Endothelial cell of umbilical vein (primary cell): ENCODE data around the gene WDR90. TPM values are rescaled to one million over a fixed set of nuclear protein-coding genes. Genes with fewer than 3 reads are reported as not detected.

Experiments
- BruUV-seq: library from RNA; stranded (reverse); fragments of 400-500 nt; replicated peaks from 2 replicates; lab custom pipeline; 2021; lab: Mats Ljungman, UMichigan
- CTCF ChIA-PET: fragments of 300-600, 350-600 bp; sonication (Branson Sonifier 250); formaldehyde crosslinking; loops from one replicate; lab custom pipeline; 2021; ENCODE audit warnings: antibody characterized with exemption, inconsistent platforms; lab: Charles Lee
- POLR2A ChIA-PET: fragments of 300-600, 350-600 bp; sonication (Branson Sonifier 250); formaldehyde crosslinking; loops from one replicate; lab custom pipeline; 2021; ENCODE audit warnings: antibody characterized with exemption, inconsistent platforms; lab: Charles Lee
- DNase-seq: peaks from one replicate; pipeline ENCODE4 v3.0.0-alpha.2; 2011; ENCODE audit warnings: low read depth, low spot score
- FAIRE-seq: peaks from 2 replicates; lab custom pipeline; 2011; peaks lifted over from hg19 to GRCh38; lab: Jason Lieb, UNC
- H2AFZ ChIP-seq: 2 replicates; pipeline ENCODE4 v1.6.0; 2012; ENCODE audit warnings: low read depth, low read length, control low read depth, inconsistent platforms
- H3K27ac ChIP-seq: 2 replicates; pipeline ENCODE4 v1.5.1; 2011; ENCODE audit warnings: low read depth, mild to moderate bottlenecking, control low read depth, low read length, moderate library complexity; ENCODE audit not compliant: insufficient read depth
- H3K27me3 ChIP-seq, 2 experiments: 2 replicates each; pipeline versions ENCODE4 v1.6.0 to v1.6.1; 2011; ENCODE audit warnings: low read length in 2 of 2, mixed read lengths in 1 of 2; ENCODE audit not compliant: control insufficient read depth in 2 of 2, insufficient read depth in 2 of 2
- H3K36me3 ChIP-seq, 2 experiments: 2 replicates in 1 of 2; 3 replicates in 1 of 2; pipeline ENCODE4 v1.5.1; 2011; ENCODE audit warnings: low read length in 2 of 2, mild to moderate bottlenecking in 1 of 2, moderate library complexity in 1 of 2; ENCODE audit not compliant: control insufficient read depth in 2 of 2, insufficient read depth in 2 of 2; ENCODE audit errors: extremely low read depth in 1 of 2
- H3K4me1 ChIP-seq: 3 replicates; pipeline ENCODE4 v1.5.1; 2011; ENCODE audit warnings: mild to moderate bottlenecking, low read length; ENCODE audit not compliant: control insufficient read depth, insufficient read depth; ENCODE audit errors: extremely low read depth
- H3K4me2 ChIP-seq: 2 replicates; pipeline ENCODE4 v1.6.1; 2011; ENCODE audit warnings: low read length, control low read depth, mixed read lengths; ENCODE audit not compliant: insufficient read depth
- H3K4me3 ChIP-seq, 3 experiments: fragments of 200-600 bp in 1 of 3; sonication (generic), shearing (Covaris generic) in 1 of 3; replicated peaks in 1 of 3; 2 replicates each; pipeline ENCODE4 v1.5.1; 2011 to 2016; ENCODE audit warnings: control low read depth in 3 of 3, low read length in 3 of 3, mild to moderate bottlenecking in 2 of 3, inconsistent platforms in 1 of 3, low read depth in 1 of 3, moderate library complexity in 1 of 3; ENCODE audit not compliant: insufficient read depth in 1 of 3
- H3K79me2 ChIP-seq: 2 replicates; pipeline ENCODE4 v1.6.0; 2012; ENCODE audit warnings: low read length, inconsistent platforms; ENCODE audit not compliant: control insufficient read depth, insufficient read depth
- H3K9ac ChIP-seq: replicated peaks from 2 replicates; pipeline ENCODE3; 2011; ENCODE audit warnings: low read length, control low read depth; ENCODE audit not compliant: insufficient read depth; ENCODE audit errors: extremely low read depth
- H3K9me1 ChIP-seq: replicated peaks from 3 replicates; pipeline ENCODE4 v1.6.0; 2011; ENCODE audit warnings: mild to moderate bottlenecking, low read length; ENCODE audit not compliant: control insufficient read depth, insufficient read depth; ENCODE audit errors: extremely low read depth
- H3K9me3 ChIP-seq: replicated peaks from 2 replicates; pipeline ENCODE4 v1.5.1; 2012; ENCODE audit warnings: low read length, inconsistent platforms; ENCODE audit not compliant: control insufficient read depth, insufficient read depth
- H4K20me1 ChIP-seq: replicated peaks from 2 replicates; pipeline ENCODE3; 2011; ENCODE audit warnings: mild to moderate bottlenecking, low read length; ENCODE audit not compliant: control insufficient read depth, insufficient read depth; ENCODE audit errors: extremely low read depth
- CTCF ChIP-seq, 2 donors: IDR thresholded peaks; 1 replicate in 1 of 2; 2 replicates in 1 of 2; pipeline ENCODE4 v1.5.1; 2011; ENCODE audit warnings: low read length in 2 of 2, mild to moderate bottlenecking in 2 of 2, moderate library complexity in 2 of 2, control low read depth in 1 of 2, inconsistent platforms in 1 of 2, low read depth in 1 of 2; ENCODE audit not compliant: insufficient read depth in 1 of 2; ENCODE audit errors: extremely low read depth in 1 of 2
- GATA2 ChIP-seq: IDR thresholded peaks from 2 replicates; pipeline ENCODE4 v1.7.0; 2011; ENCODE audit warnings: low read depth, mild to moderate bottlenecking, moderate library complexity, mixed read lengths, low read length; ENCODE audit not compliant: insufficient read length, insufficient read depth
- JUN ChIP-seq: IDR thresholded peaks from 2 replicates; pipeline ENCODE4 v1.6.1; 2011; ENCODE audit warnings: borderline replicate concordance, low read depth; ENCODE audit not compliant: insufficient read length, insufficient read depth
- MAX ChIP-seq: IDR thresholded peaks from 2 replicates; pipeline ENCODE4 v1.6.1; 2011; ENCODE audit not compliant: insufficient read depth, insufficient read length
- MYC ChIP-seq: IDR thresholded peaks from one replicate; pipeline ENCODE4 v1.6.1; 2011; ENCODE audit warnings: mild to moderate bottlenecking, low read depth, low read length
- POLR2AphosphoS5 ChIP-seq: IDR thresholded peaks from 2 replicates; pipeline ENCODE4 v1.6.1; 2012; ENCODE audit warnings: low read depth, mild to moderate bottlenecking, control low read depth, low read length, moderate library complexity; ENCODE audit not compliant: insufficient read depth
- dilution Hi-C: fragments of 300-500 bp; cut with MboI; formaldehyde crosslinking; loops from one replicate; pipeline ENCODE4 v1.15.0; 2019; ENCODE audit warnings: low sequenced_read_pairs; ENCODE audit not compliant: extremely low pct_ligation_motif_present
- intact Hi-C: fragments of 100-400 bp; cut with micrococcal nuclease; formaldehyde crosslinking; loops from one replicate; pipeline ENCODE4 v1.10.0; 2022
- polyA plus RNA-seq, 4 experiments: library from polyadenylated mRNA; depleted of rRNA in 3 of 4; stranded (reverse) in 3 of 4; unstranded in 1 of 4; fragments of >200 nt; gene quantifications; 2 replicates each; pipeline versions ENCODE4 v1.2.1 to v1.2.3, GENCODE V29; 2011 to 2012; ENCODE audit warnings: missing spikeins in 1 of 4
- total RNA-seq: library from RNA; stranded (reverse); gene quantifications from 2 replicates; pipeline ENCODE4 v1.2.3, GENCODE V29; 2021

Gene WDR90
- total and polyA plus RNA-seq, 2 donors (not counting 3 experiments of a cell fraction or from before 2014, with no cell fraction given) = 22.2 to 51.8 TPM

- POLR2A ChIA-PET = no interaction called here
- Histone ChIP-seq H3K36me3 (peaks cover 0 to 5% of the 10 kb centered on the region in 2 experiments), H3K4me3 (no peak overlapping the region), H3K27me3 (no peaks in the 10 kb centered on the region), H4K20me1 (no peaks in the 10 kb centered on the region), H3K4me1 (peaks cover 3% of the 10 kb centered on the region), H3K79me2 (no peaks in the 10 kb centered on the region), H3K4me2 (no peak overlapping the region), H3K9ac (no peak overlapping the region), H3K9me3 (no peaks in the 10 kb centered on the region), H3K27ac (no peak overlapping the region), H3K9me1 (no peaks in the 10 kb centered on the region), H2AFZ (no peak overlapping the region)
- FAIRE-seq = no peak
- intact Hi-C loops (no loop called here), dilution Hi-C loops (no loop called here)
- TF ChIP-seq GATA2 = no peak
- no peak for TF ChIP-seq POLR2AphosphoS5
- TF ChIP-seq JUN = no peak
- TF ChIP-seq MAX = no peak
- no peak for TF ChIP-seq MYC
- TF ChIP-seq CTCF (IDR thresholded peaks at IDR 0.05; ENCODE audit: extremely low read depth in 1 of 2, insufficient read depth in 1 of 2, low read depth in 1 of 2, low read length in 2 of 2) = no peak
- no peak for DNase-seq
- BruUV-seq = no TSS peak
- CTCF ChIA-PET = no interaction called here
Observed at GRCh38 chr16:628321-629061, 20.7 kb upstream of the WDR90 start.
